ENCODE results near the gene MCOLN1.

Gene MCOLN1

DNA sequence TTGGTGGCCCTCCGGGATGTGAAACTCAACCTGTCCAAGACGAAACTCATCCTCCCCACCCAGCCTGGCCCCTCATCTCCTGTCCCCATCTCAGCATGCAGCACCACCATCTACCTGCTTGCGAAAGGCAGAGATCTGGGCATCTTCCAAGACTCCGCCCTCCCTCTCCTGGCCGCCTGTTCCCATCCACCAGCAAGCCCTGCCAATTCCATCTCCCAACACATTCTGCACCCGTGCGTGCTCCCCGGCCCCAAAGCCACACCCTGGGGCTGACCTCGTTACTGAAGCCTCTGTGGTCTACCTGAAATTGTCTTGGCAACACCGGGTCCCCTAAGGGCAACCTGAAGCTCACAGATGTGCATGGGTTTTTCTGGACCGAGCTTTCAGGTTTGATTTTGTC, 60.0 kb downstream of the MCOLN1 start:
- TF ChIP-seq JUND (IDR thresholded peaks at IDR 0.05; ENCODE audit: low read depth): no peak
- in situ Hi-C loops (cut with HindIII; ENCODE audit: low pct_unique_long_range_greater_than_20kb, low sequenced_read_pairs): no loop called here
- DNase-seq (ENCODE audit: low read depth in 1 of 2, low spot score in 1 of 2): no peak
